ENCODE data around the gene RTEL1.
"Not testable (repeated sequence)": the region's sequence is repeated elsewhere in the genome, so short reads cannot be mapped to it uniquely, and the experiment has no call there.

RTEL1 gene

DNA sequence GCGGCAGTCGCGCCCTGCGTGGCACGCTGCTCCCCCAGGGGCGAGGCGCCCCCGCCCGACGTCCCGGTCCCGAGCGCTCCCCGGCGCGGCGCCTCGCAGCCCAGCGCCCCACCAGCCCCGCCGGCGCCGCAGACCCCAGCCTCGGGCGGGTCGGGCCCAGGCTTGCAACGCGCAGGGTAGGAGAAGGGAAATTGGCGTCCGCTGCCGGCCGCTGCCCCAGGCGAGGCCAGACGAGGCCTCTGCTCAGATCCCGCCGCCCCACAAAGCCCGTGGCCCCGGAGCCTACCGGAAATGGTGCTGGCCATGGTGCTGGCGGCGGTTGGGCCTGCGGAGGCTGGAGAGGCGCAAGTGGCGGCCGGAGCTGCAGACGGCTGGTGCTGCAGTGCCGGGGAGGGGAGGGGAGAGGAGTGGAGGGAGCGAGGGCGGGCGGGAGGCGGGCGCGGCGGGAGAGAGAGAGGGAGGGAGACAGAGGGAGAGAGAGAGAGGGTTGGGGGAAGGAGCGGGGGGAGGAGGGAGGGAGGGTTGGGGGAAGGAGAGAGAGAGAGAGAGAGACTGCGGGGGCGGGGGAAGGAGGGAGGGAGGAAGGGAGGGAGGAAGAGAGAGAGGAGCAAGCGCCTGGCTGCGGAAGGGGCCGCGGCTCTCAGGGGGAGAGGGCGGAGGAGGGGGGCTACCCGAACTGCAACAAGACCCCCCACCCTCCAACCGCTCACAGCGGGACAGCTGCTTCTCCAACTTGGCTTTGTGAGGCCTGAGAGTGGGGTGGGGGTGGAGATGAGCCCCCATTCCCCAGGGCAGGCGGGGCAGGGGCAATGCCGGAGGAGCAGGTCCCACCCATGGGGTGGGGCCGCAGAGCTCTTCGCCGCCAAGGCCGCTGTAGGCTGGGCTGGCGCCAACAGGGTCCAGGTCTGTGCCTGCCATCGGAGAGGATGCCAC lies 4.8 kb upstream of the RTEL1 start, which contains the start of gene STMN3:
Gene STMN3, minus strand, starts transcription at position 384 of the 933 bp plus-strand sequence. Its CDS starts 79 bp downstream, at position 305.
- Histone ChIP-seq H3K4me3 (ENCODE audit: low read depth, low read length) (peak within 1 kb of the TSS; percentile 77), H3K27me3 (ENCODE audit: insufficient read depth, low read length) (peaks cover 14% of the 10 kb centered on the region; the same call in 1 of the 2 replicates), H2AFZ (ENCODE audit: low read length, unreplicated experiment) (no peak within 1 kb of the TSS), H3K27ac (ENCODE audit: low read depth, low read length) (no peak within 1 kb of the TSS), H3K36me3 (ENCODE audit: insufficient read depth, low read length) (no peaks in the 10 kb centered on the region), H3K4me1 (ENCODE audit: control insufficient read depth, insufficient read depth, low read length, unreplicated experiment) (peaks cover 11% of the 10 kb centered on the region), H3K79me2 (ENCODE audit: control insufficient read depth, insufficient read depth, low read length, unreplicated experiment) (no peaks in the 10 kb centered on the region)

DNA sequence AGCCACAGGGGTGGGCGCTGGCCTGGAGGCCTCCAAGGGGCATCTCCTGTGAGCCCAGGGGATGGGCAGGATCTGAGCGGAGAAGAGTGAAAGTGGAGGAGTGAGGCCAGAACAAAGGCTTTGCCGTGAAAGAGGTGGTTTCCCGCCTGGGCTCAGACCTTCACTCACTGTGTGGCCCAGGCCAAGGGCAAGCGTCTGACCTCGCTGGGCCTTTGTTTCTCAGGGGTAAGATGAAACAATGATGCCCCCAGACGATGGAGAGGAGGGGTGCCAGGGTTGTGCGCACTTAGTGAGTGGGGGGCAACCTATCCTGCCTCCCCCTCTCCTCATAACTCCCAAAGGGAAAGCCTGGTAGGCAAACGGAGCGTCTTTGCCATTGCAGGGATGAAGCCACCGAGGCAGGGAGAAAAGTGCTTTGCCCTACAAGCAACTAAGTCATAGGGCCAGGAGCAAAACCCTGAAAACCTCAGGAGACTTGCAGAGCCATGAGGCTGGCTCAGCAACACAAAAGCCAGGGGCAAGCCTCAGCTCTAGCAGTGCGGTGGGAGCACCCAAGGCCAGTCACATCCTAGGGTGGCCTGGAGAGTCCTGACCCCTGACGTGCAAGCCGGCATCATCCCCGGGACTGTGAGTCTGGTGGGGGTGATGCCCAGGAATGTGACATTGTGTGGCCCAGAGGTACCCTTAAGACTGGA lies 4.0 kb upstream of the RTEL1 start:
- Histone ChIP-seq H3K4me3 (ENCODE audit: low read depth, low read length) (peak overlapping the region; percentile 72), H3K36me3 (ENCODE audit: insufficient read depth, low read length) (no peaks in the 10 kb centered on the region), H3K27ac (ENCODE audit: low read depth, low read length) (no peak overlapping the region), H2AFZ (ENCODE audit: low read length, unreplicated experiment) (no peak overlapping the region), H3K4me1 (ENCODE audit: control insufficient read depth, insufficient read depth, low read length, unreplicated experiment) (peaks cover 11% of the 10 kb centered on the region), H3K79me2 (ENCODE audit: control insufficient read depth, insufficient read depth, low read length, unreplicated experiment) (peaks cover under 1% of the 10 kb centered on the region), H3K27me3 (ENCODE audit: insufficient read depth, low read length) (peaks cover 14% of the 10 kb centered on the region; the same call in 1 of the 2 replicates)

DNA sequence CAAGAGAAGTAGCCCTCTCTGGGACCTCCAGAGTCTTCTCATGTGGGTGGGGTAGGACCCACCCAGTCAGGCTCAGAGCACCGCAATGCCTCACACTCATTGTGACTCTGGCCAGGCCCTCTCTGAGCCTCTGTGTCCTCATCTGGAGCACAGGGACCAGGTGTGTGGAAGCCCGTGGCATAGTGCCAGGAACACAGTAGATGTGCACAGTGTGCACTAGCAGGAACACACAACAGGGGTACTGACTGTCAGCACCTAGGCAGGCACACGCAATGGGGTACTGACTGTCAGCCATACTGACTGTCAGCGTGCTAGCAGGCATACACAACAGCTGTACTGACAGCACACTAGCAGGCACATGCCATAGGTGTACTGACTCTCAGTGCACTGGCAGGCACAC lies 2.9 kb upstream of the RTEL1 start:
- H3K79me2 ChIP-seq (ENCODE audit: control insufficient read depth, insufficient read depth, low read length, unreplicated experiment): peaks cover 7% of the 10 kb centered on the region
- no peak overlapping the region for H3K27ac ChIP-seq (ENCODE audit: low read depth, low read length)
- H2AFZ ChIP-seq (ENCODE audit: low read length, unreplicated experiment): no peak overlapping the region
- H3K27me3 ChIP-seq (ENCODE audit: insufficient read depth, low read length): peaks cover 14% of the 10 kb centered on the region; the same call in 1 of the 2 replicates
- peaks cover 17% of the 10 kb centered on the region for H3K4me1 ChIP-seq (ENCODE audit: control insufficient read depth, insufficient read depth, low read length, unreplicated experiment)
- no peak overlapping the region for H3K4me3 ChIP-seq (ENCODE audit: low read depth, low read length)
- no peaks in the 10 kb centered on the region for H3K36me3 ChIP-seq (ENCODE audit: insufficient read depth, low read length)

DNA sequence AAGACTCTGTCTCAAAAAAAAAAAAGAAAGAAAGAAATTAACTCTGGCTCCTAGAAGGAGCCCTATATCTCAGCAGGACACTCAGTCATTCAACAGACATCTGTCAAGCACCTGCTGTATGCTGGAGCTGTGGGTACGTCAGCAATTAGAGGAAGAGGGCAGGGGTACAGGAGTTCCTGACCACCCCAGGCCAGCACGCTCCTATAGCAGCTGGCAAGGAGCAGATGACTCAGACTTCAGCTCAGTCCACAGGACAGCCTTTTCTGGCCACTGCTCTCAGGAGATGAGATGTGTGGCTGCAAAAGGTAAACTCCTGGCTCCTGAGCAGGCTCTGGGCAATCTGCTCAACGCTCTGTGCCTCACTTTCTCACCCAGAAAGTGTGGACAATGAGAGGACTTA lies 1.7 kb upstream of the RTEL1 start:
- Histone ChIP-seq H3K4me1 (ENCODE audit: control insufficient read depth, insufficient read depth, low read length, unreplicated experiment) (peaks cover 17% of the 10 kb centered on the region), H3K36me3 (ENCODE audit: insufficient read depth, low read length) (no peaks in the 10 kb centered on the region), H2AFZ (ENCODE audit: low read length, unreplicated experiment) (no peak overlapping the region), H3K4me3 (ENCODE audit: low read depth, low read length) (no peak overlapping the region), H3K79me2 (ENCODE audit: control insufficient read depth, insufficient read depth, low read length, unreplicated experiment) (peaks cover 18% of the 10 kb centered on the region), H3K27ac (ENCODE audit: low read depth, low read length) (no peak overlapping the region), H3K27me3 (ENCODE audit: insufficient read depth, low read length) (peaks cover 14% of the 10 kb centered on the region; the same call in 1 of the 2 replicates)

DNA sequence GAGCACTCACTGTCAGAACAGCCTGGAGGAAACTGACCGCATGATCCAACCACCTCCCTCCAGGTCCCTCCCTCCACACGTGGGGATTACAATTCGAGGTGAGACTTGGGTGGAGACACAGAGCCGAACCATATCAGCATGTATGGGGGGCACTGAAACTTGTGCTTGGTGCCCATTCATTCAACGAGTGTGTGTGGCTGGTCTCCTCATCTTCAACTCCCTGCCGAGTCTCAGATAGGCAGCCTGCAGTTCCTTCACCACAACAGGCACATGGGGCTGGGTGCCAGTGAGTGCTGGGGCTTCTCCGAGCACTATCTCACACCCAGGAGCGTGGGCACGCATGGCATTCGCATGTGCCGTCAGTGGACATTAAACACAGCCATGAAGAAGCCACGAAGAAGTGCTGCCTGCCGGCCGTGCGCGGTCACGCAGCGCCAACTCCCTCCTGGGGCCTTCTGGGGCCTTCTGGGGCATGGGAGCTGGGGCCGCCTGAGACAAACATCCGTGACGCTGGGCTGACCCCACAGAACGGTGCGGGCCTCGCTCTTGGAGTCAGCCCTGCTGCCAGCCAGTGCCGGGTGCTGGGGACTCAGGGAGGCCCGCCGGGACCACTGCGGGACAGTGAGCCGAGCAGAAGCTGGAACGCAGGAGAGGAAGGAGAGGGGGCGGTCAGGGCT lies 714 bp upstream of the RTEL1 start:
- Histone ChIP-seq H3K4me1 (ENCODE audit: control insufficient read depth, insufficient read depth, low read length, unreplicated experiment) (peaks cover 14% of the 10 kb centered on the region), H3K4me3 (ENCODE audit: low read depth, low read length) (peak overlapping the region; percentile 86), H3K79me2 (ENCODE audit: control insufficient read depth, insufficient read depth, low read length, unreplicated experiment) (peaks cover 20% of the 10 kb centered on the region), H2AFZ (ENCODE audit: low read length, unreplicated experiment) (peak overlapping the region; percentile 96), H3K27me3 (ENCODE audit: insufficient read depth, low read length) (peaks cover 4% of the 10 kb centered on the region; the same call in 1 of the 2 replicates), H3K36me3 (ENCODE audit: insufficient read depth, low read length) (no peaks in the 10 kb centered on the region), H3K27ac (ENCODE audit: low read depth, low read length) (peak overlapping the region; percentile 69)

DNA sequence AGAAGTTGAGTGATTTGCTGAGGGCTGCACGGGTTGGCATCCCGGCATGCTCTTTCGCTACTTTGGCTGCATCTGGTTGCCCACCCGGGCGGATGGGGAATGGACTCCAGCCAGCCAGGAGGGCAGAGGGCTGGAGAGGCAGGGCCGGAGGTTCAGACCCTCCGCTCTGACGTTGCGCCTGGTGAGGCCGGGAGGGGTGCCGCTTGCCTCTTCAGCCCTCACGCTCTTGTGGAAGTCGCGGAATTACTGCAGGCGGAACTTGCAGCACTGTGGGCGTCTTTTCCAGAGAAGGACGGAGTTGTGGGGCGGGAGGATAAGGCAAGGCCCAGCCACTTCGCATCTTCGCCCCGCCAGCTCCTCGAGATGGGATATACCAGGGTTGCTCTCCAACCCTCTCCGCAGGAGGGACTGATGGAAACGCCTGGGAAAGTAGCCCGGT lies 656 bp downstream of the RTEL1 start:
- peak overlapping the region; percentile 86 for H3K4me3 ChIP-seq (ENCODE audit: low read depth, low read length)
- H3K79me2 ChIP-seq (ENCODE audit: control insufficient read depth, insufficient read depth, low read length, unreplicated experiment): peaks cover 20% of the 10 kb centered on the region
- peak overlapping the region; percentile 69; the same call in 1 of the 2 replicates for H3K27ac ChIP-seq (ENCODE audit: low read depth, low read length)
- H3K36me3 ChIP-seq (ENCODE audit: insufficient read depth, low read length): no peaks in the 10 kb centered on the region
- peak overlapping the region; percentile 45 for H2AFZ ChIP-seq (ENCODE audit: low read length, unreplicated experiment)
- no peaks in the 10 kb centered on the region for H3K27me3 ChIP-seq (ENCODE audit: insufficient read depth, low read length)
- H3K4me1 ChIP-seq (ENCODE audit: control insufficient read depth, insufficient read depth, low read length, unreplicated experiment): peaks cover 14% of the 10 kb centered on the region

DNA sequence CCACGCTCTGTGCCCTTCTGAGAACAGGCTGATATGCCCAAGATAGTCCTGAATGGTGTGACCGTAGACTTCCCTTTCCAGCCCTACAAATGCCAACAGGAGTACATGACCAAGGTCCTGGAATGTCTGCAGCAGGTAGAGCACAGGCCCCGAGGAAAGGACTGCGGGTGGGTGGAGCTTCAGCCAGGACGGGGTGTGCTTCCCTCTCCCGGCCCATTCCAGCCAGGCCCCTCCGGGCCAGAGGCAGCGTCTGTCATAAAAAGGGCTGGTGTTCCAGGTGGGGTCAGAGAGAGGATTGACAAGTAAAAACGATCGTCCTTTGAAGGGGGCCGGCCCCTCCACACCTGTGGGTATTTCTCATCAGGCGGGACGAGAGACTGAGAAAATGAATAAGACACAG lies 1.3 kb downstream of the RTEL1 start:
- Histone ChIP-seq H3K27ac (ENCODE audit: low read depth, low read length) (peak overlapping the region; percentile 69; the same call in 1 of the 2 replicates), H3K4me1 (ENCODE audit: control insufficient read depth, insufficient read depth, low read length, unreplicated experiment) (peaks cover 14% of the 10 kb centered on the region), H3K27me3 (ENCODE audit: insufficient read depth, low read length) (no peaks in the 10 kb centered on the region), H3K36me3 (ENCODE audit: insufficient read depth, low read length) (no peaks in the 10 kb centered on the region), H3K4me3 (ENCODE audit: low read depth, low read length) (peak overlapping the region; percentile 86), H2AFZ (ENCODE audit: low read length, unreplicated experiment) (no peak overlapping the region), H3K79me2 (ENCODE audit: control insufficient read depth, insufficient read depth, low read length, unreplicated experiment) (peaks cover 20% of the 10 kb centered on the region)

DNA sequence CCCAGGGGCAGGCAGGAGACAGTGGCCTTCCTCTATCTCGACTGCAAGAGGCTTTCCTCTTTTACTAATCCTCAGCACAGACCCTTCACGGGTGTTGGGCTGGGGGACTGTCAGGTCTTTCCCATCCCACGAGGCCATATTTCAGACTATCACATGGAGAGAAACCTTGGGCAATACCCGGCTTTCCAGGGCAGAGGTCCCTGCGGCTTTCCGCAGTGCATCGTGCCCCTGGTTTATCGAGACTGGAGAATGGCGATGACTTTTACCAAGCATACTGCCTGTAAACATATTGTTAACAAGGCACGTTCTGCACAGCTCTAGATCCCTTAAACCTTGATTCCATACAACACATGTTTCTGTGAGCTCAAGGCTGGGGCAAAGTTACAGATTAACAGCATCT lies 2.1 kb downstream of the RTEL1 start:
- not testable (repeated sequence) for H2AFZ ChIP-seq (ENCODE audit: low read length, unreplicated experiment); H3K36me3 ChIP-seq (ENCODE audit: insufficient read depth, low read length); H3K27ac ChIP-seq (ENCODE audit: low read depth, low read length); H3K4me3 ChIP-seq (ENCODE audit: low read depth, low read length); H3K27me3 ChIP-seq (ENCODE audit: insufficient read depth, low read length)
- Histone ChIP-seq H3K79me2 (ENCODE audit: control insufficient read depth, insufficient read depth, low read length, unreplicated experiment) (peaks cover 20% of the 10 kb centered on the region), H3K4me1 (ENCODE audit: control insufficient read depth, insufficient read depth, low read length, unreplicated experiment) (peaks cover 14% of the 10 kb centered on the region)

DNA sequence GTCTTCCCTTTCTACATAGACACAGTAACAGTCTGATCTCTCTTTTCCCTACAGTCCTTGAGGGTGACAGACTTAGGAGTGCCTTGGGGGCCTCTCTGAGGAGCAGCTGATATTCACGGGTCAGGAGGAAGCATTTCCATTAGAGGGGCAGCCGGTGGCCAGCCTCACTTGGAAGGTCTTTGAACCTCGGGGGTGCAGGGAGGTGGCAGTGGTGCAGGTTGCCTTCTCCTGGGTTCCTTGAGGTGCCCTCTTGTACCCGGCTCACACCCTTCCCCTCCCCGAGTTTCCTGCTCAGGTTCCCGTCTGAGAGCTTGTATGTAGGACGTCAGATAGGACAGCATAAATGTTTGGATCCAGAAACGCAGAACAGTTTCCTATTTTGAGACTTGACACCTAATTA lies 2.5 kb downstream of the RTEL1 start:
- no peak overlapping the region for H2AFZ ChIP-seq (ENCODE audit: low read length, unreplicated experiment)
- peaks cover 14% of the 10 kb centered on the region for H3K4me1 ChIP-seq (ENCODE audit: control insufficient read depth, insufficient read depth, low read length, unreplicated experiment)
- H3K36me3 ChIP-seq (ENCODE audit: insufficient read depth, low read length): no peaks in the 10 kb centered on the region

DNA sequence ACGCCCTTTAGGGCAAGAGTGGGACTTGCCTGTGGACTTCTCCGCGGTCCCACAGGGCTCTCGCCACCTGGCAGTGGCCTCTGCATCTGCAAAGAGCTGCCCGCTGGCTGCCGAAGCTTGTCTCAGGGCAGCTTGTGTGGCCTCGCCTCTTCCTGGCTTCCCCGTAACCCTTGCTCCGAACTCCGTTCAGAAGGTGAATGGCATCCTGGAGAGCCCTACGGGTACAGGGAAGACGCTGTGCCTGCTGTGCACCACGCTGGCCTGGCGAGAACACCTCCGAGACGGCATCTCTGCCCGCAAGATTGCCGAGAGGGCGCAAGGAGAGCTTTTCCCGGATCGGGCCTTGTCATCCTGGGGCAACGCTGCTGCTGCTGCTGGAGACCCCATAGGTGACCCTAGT lies 3.0 kb downstream of the RTEL1 start:
- H3K4me3 ChIP-seq (ENCODE audit: low read depth, low read length): no peak overlapping the region
- peaks cover 20% of the 10 kb centered on the region for H3K79me2 ChIP-seq (ENCODE audit: control insufficient read depth, insufficient read depth, low read length, unreplicated experiment)
- H3K4me1 ChIP-seq (ENCODE audit: control insufficient read depth, insufficient read depth, low read length, unreplicated experiment): peaks cover 14% of the 10 kb centered on the region
- H3K27me3 ChIP-seq (ENCODE audit: insufficient read depth, low read length): no peaks in the 10 kb centered on the region
- H3K27ac ChIP-seq (ENCODE audit: low read depth, low read length): no peak overlapping the region
- no peak overlapping the region for H2AFZ ChIP-seq (ENCODE audit: low read length, unreplicated experiment)
- H3K36me3 ChIP-seq (ENCODE audit: insufficient read depth, low read length): no peaks in the 10 kb centered on the region

More for the DNA sequence above, 2.5 kb downstream of the RTEL1 start:
- Histone ChIP-seq H3K4me3 (ENCODE audit: low read depth, low read length) (no peak overlapping the region), H3K27me3 (ENCODE audit: insufficient read depth, low read length) (no peaks in the 10 kb centered on the region), H3K79me2 (ENCODE audit: control insufficient read depth, insufficient read depth, low read length, unreplicated experiment) (peaks cover 20% of the 10 kb centered on the region), H3K27ac (ENCODE audit: low read depth, low read length) (no peak overlapping the region)

All from ACC112 (cell line).